ENCODE results near the gene IMMP1L. TPM values are rescaled to one million over a fixed set of nuclear protein-coding genes. Genes with fewer than 3 reads are reported as not detected.

The IMMP1L gene
- total and polyA plus RNA-seq, 2 donors (not counting 3 experiments of a cell fraction or from before 2014, with no cell fraction given): 14.8 to 41.8 TPM

GRCh38 chr11:31387379-31387778 lies 122.0 kb downstream of the IMMP1L start:
- dilution Hi-C loops (cut with MboI; ENCODE audit: extremely low pct_ligation_motif_present, low sequenced_read_pairs) (no loop called here), intact Hi-C loops (cut with micrococcal nuclease) (no loop called here)
- no TSS peak for BruUV-seq (replicated peaks)
- Histone ChIP-seq H4K20me1 (replicated peaks; ENCODE audit: control insufficient read depth, extremely low read depth, insufficient read depth, low read length) (no peaks in the 10 kb centered on the region), H3K79me2 (ENCODE audit: control insufficient read depth, insufficient read depth, low read length) (peaks cover 4% of the 10 kb centered on the region), H3K4me2 (ENCODE audit: insufficient read depth, low read length) (no peak overlapping the region), H3K9me3 (replicated peaks; ENCODE audit: control insufficient read depth, insufficient read depth, low read length) (no peaks in the 10 kb centered on the region), H3K27ac (ENCODE audit: insufficient read depth, low read depth, low read length) (no peak overlapping the region), H3K27me3 (ENCODE audit: control insufficient read depth in 2 of 2, insufficient read depth in 2 of 2, low read length in 2 of 2) (no peaks in the 10 kb centered on the region), H3K36me3 (ENCODE audit: control insufficient read depth in 2 of 2, extremely low read depth in 1 of 2, insufficient read depth in 2 of 2, low read length in 2 of 2) (no peaks in the 10 kb centered on the region), H2AFZ (ENCODE audit: low read depth, low read length) (no peak overlapping the region), H3K4me1 (ENCODE audit: control insufficient read depth, extremely low read depth, insufficient read depth, low read length) (no peaks in the 10 kb centered on the region), H3K9ac (replicated peaks; ENCODE audit: extremely low read depth, insufficient read depth, low read length) (no peak overlapping the region), H3K4me3 (replicated peaks in 1 of 3; ENCODE audit: insufficient read depth in 1 of 3, low read depth in 1 of 3, low read length in 3 of 3) (no peak overlapping the region), H3K9me1 (replicated peaks; ENCODE audit: control insufficient read depth, extremely low read depth, insufficient read depth, low read length) (no peaks in the 10 kb centered on the region)
- POLR2A ChIA-PET: no interaction called here
- TF ChIP-seq GATA2 (IDR thresholded peaks at IDR 0.05; ENCODE audit: insufficient read depth, insufficient read length, low read depth, low read length) (no peak), EZH2 (IDR thresholded peaks at IDR 0.05; ENCODE audit: borderline replicate concordance, low read depth, low read length, severe bottlenecking) (no peak), JUN (IDR thresholded peaks at IDR 0.05; ENCODE audit: borderline replicate concordance, insufficient read depth, insufficient read length, low read depth) (no peak), POLR2A (IDR thresholded peaks at IDR 0.05; ENCODE audit: low read depth, low read length) (no peak), MAX (IDR thresholded peaks at IDR 0.05; ENCODE audit: insufficient read depth, insufficient read length) (no peak), POLR2AphosphoS5 (IDR thresholded peaks at IDR 0.05; ENCODE audit: insufficient read depth, low read depth, low read length) (no peak)
- FAIRE-seq: no peak
- DNase-seq (ENCODE audit: low read depth, low spot score): no peak
- CTCF ChIA-PET: interaction anchor here (0.8 kb wide), 1 partner anchor 9 kb away, joined by 3 read pairs; no protein-coding TSS in a partner anchor

DNA sequence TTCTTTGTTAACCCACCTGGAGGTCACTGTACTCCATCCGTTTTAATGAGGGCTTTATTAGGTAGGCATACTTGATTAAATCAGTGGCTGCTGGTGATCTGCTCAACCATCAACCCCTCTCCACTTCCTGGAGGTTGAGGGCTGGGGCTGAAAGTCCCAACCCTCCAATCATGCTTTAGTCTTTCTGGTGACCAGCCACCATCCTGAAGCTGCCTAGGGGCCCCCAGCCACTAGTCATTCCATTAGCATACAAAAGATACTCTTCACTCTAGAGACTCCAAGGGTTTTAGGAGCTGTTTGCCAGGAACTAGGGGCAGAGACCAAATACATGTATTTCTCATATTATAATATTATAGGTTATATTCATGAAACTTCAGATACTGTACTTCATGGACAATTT lies 126.3 kb downstream of the IMMP1L start:
- FAIRE-seq: no peak
- no peak overlapping the region for H3K27ac ChIP-seq (ENCODE audit: insufficient read depth, low read depth, low read length)
- POLR2A ChIA-PET: no interaction called here
- H3K9me1 ChIP-seq (replicated peaks; ENCODE audit: control insufficient read depth, extremely low read depth, insufficient read depth, low read length): no peaks in the 10 kb centered on the region
- no peak overlapping the region for H3K9ac ChIP-seq (replicated peaks; ENCODE audit: extremely low read depth, insufficient read depth, low read length)
- H3K27me3 ChIP-seq (ENCODE audit: control insufficient read depth in 2 of 2, insufficient read depth in 2 of 2, low read length in 2 of 2): no peaks in the 10 kb centered on the region
- no peaks in the 10 kb centered on the region for H3K36me3 ChIP-seq (ENCODE audit: control insufficient read depth in 2 of 2, extremely low read depth in 1 of 2, insufficient read depth in 2 of 2, low read length in 2 of 2)
- dilution Hi-C loops (cut with MboI; ENCODE audit: extremely low pct_ligation_motif_present, low sequenced_read_pairs) (no loop called here), intact Hi-C loops (cut with micrococcal nuclease) (no loop called here)
- no peak for TF ChIP-seq GATA2 (IDR thresholded peaks at IDR 0.05; ENCODE audit: insufficient read depth, insufficient read length, low read depth, low read length)
- TF ChIP-seq POLR2A (IDR thresholded peaks at IDR 0.05; ENCODE audit: low read depth, low read length): no peak
- no peak for TF ChIP-seq MAX (IDR thresholded peaks at IDR 0.05; ENCODE audit: insufficient read depth, insufficient read length)
- no peak for TF ChIP-seq JUN (IDR thresholded peaks at IDR 0.05; ENCODE audit: borderline replicate concordance, insufficient read depth, insufficient read length, low read depth)
- no peak for TF ChIP-seq MYC (IDR thresholded peaks at IDR 0.05; ENCODE audit: low read depth, low read length)
- TF ChIP-seq, protein P1, sequence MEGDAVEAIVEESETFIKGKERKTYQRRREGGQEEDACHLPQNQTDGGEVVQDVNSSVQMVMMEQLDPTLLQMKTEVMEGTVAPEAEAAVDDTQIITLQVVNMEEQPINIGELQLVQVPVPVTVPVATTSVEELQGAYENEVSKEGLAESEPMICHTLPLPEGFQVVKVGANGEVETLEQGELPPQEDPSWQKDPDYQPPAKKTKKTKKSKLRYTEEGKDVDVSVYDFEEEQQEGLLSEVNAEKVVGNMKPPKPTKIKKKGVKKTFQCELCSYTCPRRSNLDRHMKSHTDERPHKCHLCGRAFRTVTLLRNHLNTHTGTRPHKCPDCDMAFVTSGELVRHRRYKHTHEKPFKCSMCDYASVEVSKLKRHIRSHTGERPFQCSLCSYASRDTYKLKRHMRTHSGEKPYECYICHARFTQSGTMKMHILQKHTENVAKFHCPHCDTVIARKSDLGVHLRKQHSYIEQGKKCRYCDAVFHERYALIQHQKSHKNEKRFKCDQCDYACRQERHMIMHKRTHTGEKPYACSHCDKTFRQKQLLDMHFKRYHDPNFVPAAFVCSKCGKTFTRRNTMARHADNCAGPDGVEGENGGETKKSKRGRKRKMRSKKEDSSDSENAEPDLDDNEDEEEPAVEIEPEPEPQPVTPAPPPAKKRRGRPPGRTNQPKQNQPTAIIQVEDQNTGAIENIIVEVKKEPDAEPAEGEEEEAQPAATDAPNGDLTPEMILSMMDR (IDR thresholded peaks at IDR 0.05; ENCODE audit: extremely low read depth in 1 of 2, insufficient read depth in 1 of 2, low read depth in 1 of 2, low read length in 2 of 2): no peak
- TF ChIP-seq FOS (IDR thresholded peaks at IDR 0.05; ENCODE audit: borderline replicate concordance, insufficient read depth, low read length): no peak
- TF ChIP-seq POLR2AphosphoS5 (IDR thresholded peaks at IDR 0.05; ENCODE audit: insufficient read depth, low read depth, low read length): no peak
- no peak for TF ChIP-seq EZH2 (IDR thresholded peaks at IDR 0.05; ENCODE audit: borderline replicate concordance, low read depth, low read length, severe bottlenecking)
- H3K4me1 ChIP-seq (ENCODE audit: control insufficient read depth, extremely low read depth, insufficient read depth, low read length): no peaks in the 10 kb centered on the region
- no peak for DNase-seq (ENCODE audit: low read depth, low spot score)
- no peak overlapping the region for H3K4me3 ChIP-seq (replicated peaks in 1 of 3; ENCODE audit: insufficient read depth in 1 of 3, low read depth in 1 of 3, low read length in 3 of 3)
- no peak overlapping the region for H2AFZ ChIP-seq (ENCODE audit: low read depth, low read length)
- no peaks in the 10 kb centered on the region for H3K9me3 ChIP-seq (replicated peaks; ENCODE audit: control insufficient read depth, insufficient read depth, low read length)
- BruUV-seq (replicated peaks): no TSS peak
- H4K20me1 ChIP-seq (replicated peaks; ENCODE audit: control insufficient read depth, extremely low read depth, insufficient read depth, low read length): no peaks in the 10 kb centered on the region
- H3K4me2 ChIP-seq (ENCODE audit: insufficient read depth, low read length): no peak overlapping the region
- H3K79me2 ChIP-seq (ENCODE audit: control insufficient read depth, insufficient read depth, low read length): peaks cover 4% of the 10 kb centered on the region
- CTCF ChIA-PET: no interaction called here

Measured in endothelial cell of umbilical vein (primary cell).